HFFc6 (cell line): ENCODE data around the gene RBBP4. TPM values are rescaled to one million over a fixed set of nuclear protein-coding genes. Genes with fewer than 3 reads are reported as not detected.
A peak's percentile ranks its signal among the peaks of the same experiment; 100 is the strongest.
"Not testable (repeated sequence)": the region's sequence is repeated elsewhere in the genome, so short reads cannot be mapped to it uniquely, and the experiment has no call there.

Experiments
- DNase-seq: peaks from one replicate; pipeline ENCODE4 v3.0.0-alpha.2; 2018
- H3K27ac Mint-ChIP-seq: 2 replicates; pipeline ENCODE4 v1.8.0; 2020; ENCODE audit warnings: mild to moderate bottlenecking, mixed read lengths
- H3K27me3 Mint-ChIP-seq: 2 replicates; pipeline ENCODE4 v1.8.0; 2021; ENCODE audit warnings: mild to moderate bottlenecking, moderate library complexity, mixed read lengths; ENCODE audit not compliant: insufficient read depth
- H3K36me3 Mint-ChIP-seq: 2 replicates; pipeline ENCODE4 v1.8.0; 2021; ENCODE audit warnings: low read depth, mixed read lengths
- H3K4me1 Mint-ChIP-seq: 2 replicates; pipeline ENCODE4 v1.8.0; 2020; ENCODE audit warnings: low read depth, mixed read lengths
- H3K4me3 Mint-ChIP-seq: 2 replicates; pipeline ENCODE4 v1.8.0; 2020; ENCODE audit warnings: mild to moderate bottlenecking, moderate library complexity, mixed read lengths
- H3K9me3 Mint-ChIP-seq: 2 replicates; pipeline ENCODE4 v1.8.0; 2020; ENCODE audit warnings: mild to moderate bottlenecking, mixed read lengths
- total RNA-seq, 6 experiments: library from RNA; stranded (reverse); fragmentation: NEBNext Ultra II Directional; extraction: Animal tissue kit (Norgen Biotek cat#: 25700); gene quantifications; 2 replicates in 1 of 6; 3 replicates in 5 of 6; pipeline ENCODE4 v1.2.3, GENCODE V29; 2021
- TF ChIP-seq, protein P1 (sequence below): fragments of 200-600 bp; sonication (generic); IDR thresholded peaks from 2 replicates; pipeline ENCODE4 v1.5.0; 2021; ENCODE audit warnings: antibody characterized with exemption, mild to moderate bottlenecking

The RBBP4 gene
- total RNA-seq, 6 experiments from 2014 or later = 108 to 137 (median 124) TPM

DNA sequence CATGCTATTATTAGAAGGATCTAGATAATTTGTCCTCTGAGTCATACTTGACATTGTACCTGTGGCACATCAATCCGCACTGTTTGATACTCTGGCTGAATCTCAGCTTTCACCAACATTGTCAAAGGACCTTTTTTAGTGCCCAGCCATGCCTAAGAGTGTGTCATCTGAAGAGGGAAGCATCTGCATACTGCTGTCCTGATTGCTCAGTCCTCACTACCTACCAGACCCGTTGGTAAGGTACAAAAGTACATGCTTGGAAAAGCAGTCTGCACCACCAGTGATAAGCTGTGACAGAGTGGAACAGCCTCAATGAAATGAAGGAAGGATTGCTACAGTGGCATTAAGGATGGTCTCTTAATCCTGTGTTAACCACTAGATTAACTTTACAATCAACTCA is 34.5 kb downstream of the RBBP4 start:
- H3K27ac Mint-ChIP-seq = no peak overlapping the region
- peaks cover 1% of the 10 kb centered on the region; the same call in 1 of the 2 replicates for H3K27me3 Mint-ChIP-seq
- no peak for DNase-seq
- TF ChIP-seq, protein P1, sequence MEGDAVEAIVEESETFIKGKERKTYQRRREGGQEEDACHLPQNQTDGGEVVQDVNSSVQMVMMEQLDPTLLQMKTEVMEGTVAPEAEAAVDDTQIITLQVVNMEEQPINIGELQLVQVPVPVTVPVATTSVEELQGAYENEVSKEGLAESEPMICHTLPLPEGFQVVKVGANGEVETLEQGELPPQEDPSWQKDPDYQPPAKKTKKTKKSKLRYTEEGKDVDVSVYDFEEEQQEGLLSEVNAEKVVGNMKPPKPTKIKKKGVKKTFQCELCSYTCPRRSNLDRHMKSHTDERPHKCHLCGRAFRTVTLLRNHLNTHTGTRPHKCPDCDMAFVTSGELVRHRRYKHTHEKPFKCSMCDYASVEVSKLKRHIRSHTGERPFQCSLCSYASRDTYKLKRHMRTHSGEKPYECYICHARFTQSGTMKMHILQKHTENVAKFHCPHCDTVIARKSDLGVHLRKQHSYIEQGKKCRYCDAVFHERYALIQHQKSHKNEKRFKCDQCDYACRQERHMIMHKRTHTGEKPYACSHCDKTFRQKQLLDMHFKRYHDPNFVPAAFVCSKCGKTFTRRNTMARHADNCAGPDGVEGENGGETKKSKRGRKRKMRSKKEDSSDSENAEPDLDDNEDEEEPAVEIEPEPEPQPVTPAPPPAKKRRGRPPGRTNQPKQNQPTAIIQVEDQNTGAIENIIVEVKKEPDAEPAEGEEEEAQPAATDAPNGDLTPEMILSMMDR = no peak
- H3K9me3 Mint-ChIP-seq = no peaks in the 10 kb centered on the region
- H3K4me1 Mint-ChIP-seq = peaks cover 35% of the 10 kb centered on the region
- H3K4me3 Mint-ChIP-seq = no peak overlapping the region
- peaks cover 45% of the 10 kb centered on the region for H3K36me3 Mint-ChIP-seq

GRCh38 chr1:32686387-32686786 is 35.4 kb downstream of the RBBP4 start:
- Mint-ChIP-seq H3K9me3 (no peaks in the 10 kb centered on the region), H3K36me3 (peaks cover 37% of the 10 kb centered on the region), H3K27me3 (peaks cover 1% of the 10 kb centered on the region; the same call in 1 of the 2 replicates), H3K4me3 (no peak overlapping the region), H3K27ac (no peak overlapping the region), H3K4me1 (peaks cover 29% of the 10 kb centered on the region)
- no peak for DNase-seq
- TF ChIP-seq, protein P1 = no peak

GRCh38 chr1:32693455-32694174 is 42.6 kb downstream of the RBBP4 start:
- peaks cover 1% of the 10 kb centered on the region for H3K27me3 Mint-ChIP-seq
- H3K4me3 Mint-ChIP-seq = no peak overlapping the region
- peaks cover 31% of the 10 kb centered on the region for H3K36me3 Mint-ChIP-seq
- TF ChIP-seq, protein P1 = no peak
- no peaks in the 10 kb centered on the region for H3K9me3 Mint-ChIP-seq
- no peak for DNase-seq
- peaks cover 23% of the 10 kb centered on the region for H3K4me1 Mint-ChIP-seq
- no peak overlapping the region for H3K27ac Mint-ChIP-seq

- H3K4me3 Mint-ChIP-seq = no peak overlapping the region
- H3K27ac Mint-ChIP-seq = peak overlapping the region; percentile 20; the same call in 1 of the 2 replicates
- peaks cover 33% of the 10 kb centered on the region for H3K36me3 Mint-ChIP-seq
- peak; percentile 72 for DNase-seq
- H3K9me3 Mint-ChIP-seq = no peaks in the 10 kb centered on the region
- peaks cover 36% of the 10 kb centered on the region for H3K4me1 Mint-ChIP-seq
- no peaks in the 10 kb centered on the region; the same call in none of the 2 replicates for H3K27me3 Mint-ChIP-seq
- TF ChIP-seq, protein P1 = no peak
These were observed 44.3 kb downstream of the RBBP4 start for GRCh38 chr1:32695098-32695904.

DNA sequence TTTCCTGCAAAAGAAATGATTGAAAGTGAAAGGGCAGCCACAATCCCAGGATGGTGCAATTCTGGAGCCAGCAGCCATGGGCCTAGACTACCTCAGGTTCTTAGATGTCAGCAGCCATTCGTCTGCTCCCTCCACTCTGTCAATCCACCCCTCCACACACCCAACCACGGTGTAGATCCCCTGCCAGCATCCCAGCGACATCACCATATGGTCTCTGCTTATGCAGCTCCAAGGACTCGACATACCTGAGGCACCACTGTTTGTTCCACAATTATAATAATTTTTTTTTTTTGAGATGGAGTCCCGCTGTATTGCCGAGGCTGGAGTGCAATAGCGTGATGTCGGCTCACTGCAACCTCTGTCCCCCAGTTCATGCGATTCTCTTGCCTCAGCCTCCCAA is 45.0 kb downstream of the RBBP4 start:
- Mint-ChIP-seq H3K27ac (no peak overlapping the region), H3K36me3 (peaks cover 36% of the 10 kb centered on the region), H3K9me3 (no peaks in the 10 kb centered on the region), H3K27me3 (no peaks in the 10 kb centered on the region; the same call in none of the 2 replicates), H3K4me3 (no peak overlapping the region), H3K4me1 (peaks cover 43% of the 10 kb centered on the region)
- TF ChIP-seq, protein P1 = no peak
- no peak for DNase-seq

DNA sequence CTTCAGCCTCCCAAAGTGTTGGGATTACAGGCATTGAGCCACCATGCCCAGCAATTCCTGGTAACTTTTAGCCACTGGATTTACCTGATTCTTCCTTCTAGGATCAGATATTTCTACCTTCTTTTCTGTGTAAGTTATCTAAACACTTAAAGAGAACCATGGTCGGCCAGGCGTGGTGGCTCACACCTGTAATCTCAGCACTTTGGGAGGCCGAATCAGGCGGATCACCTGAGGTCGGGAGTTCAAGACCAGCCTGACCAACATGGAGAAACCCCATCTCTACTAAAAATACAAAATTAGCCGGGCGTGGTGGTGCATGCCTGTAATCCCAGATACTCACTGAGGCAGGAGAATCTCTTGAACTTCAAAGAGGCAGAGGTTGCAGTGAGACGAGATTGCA is 46.0 kb downstream of the RBBP4 start:
- not testable (repeated sequence) for H3K9me3 Mint-ChIP-seq, DNase-seq, H3K4me3 Mint-ChIP-seq, H3K27ac Mint-ChIP-seq, H3K27me3 Mint-ChIP-seq
- Mint-ChIP-seq H3K4me1 (peaks cover 52% of the 10 kb centered on the region), H3K36me3 (peaks cover 33% of the 10 kb centered on the region)
